ENCODE measurements around the gene MANSC1. TPM values are rescaled to one million over a fixed set of nuclear protein-coding genes. Genes with fewer than 3 reads are reported as not detected.

The MANSC1 gene
- total RNA-seq, 1 donor from 2014 or later, result 16.2 TPM

GRCh38 chr12:12278899-12279298, 71.1 kb downstream of the MANSC1 start:
- H3K4me1 ChIP-seq, result peaks cover 15% of the 10 kb centered on the region
- no peaks in the 10 kb centered on the region for H3K27me3 ChIP-seq
- DNase-seq (ENCODE audit: extremely low spot score in 2 of 2), result no peak
- no peak overlapping the region for H3K4me3 ChIP-seq
- H3K9me3 ChIP-seq, result no peaks in the 10 kb centered on the region
- H3K27ac ChIP-seq, result peak overlapping the region; percentile 32
- H3K36me3 ChIP-seq, result no peaks in the 10 kb centered on the region
- intact Hi-C loops (cut with DNase I), result no loop called here
- TF ChIP-seq POLR2AphosphoS5 (IDR thresholded peaks at IDR 0.05; ENCODE audit: insufficient read depth in 1 of 2, low read depth in 1 of 2) (no peak), CTCF (IDR thresholded peaks at IDR 0.05) (no peak), POLR2A (IDR thresholded peaks at IDR 0.05) (no peak)

Small RNAs within 50 kb of the gene (small RNA-seq; reads per million reads assigned to genes)
- gene RNU6-318P, result not detected

Other genes with a start within 250 kb of the MANSC1 start
- 71.0 TPM for gene LRP6, start 83.2 kb downstream of the MANSC1 start, total RNA-seq
- 17.4 TPM for gene BORCS5, start 6.8 kb upstream of the MANSC1 start, total RNA-seq
- gene DUSP16, start 212.6 kb upstream of the MANSC1 start, total RNA-seq, result 30.9 TPM

Data from vagina (tissue), 2 donors.